HepG2 (cell line): ENCODE data around the gene RRAGA. TPM values are rescaled to one million over a fixed set of nuclear protein-coding genes. Genes with fewer than 3 reads are reported as not detected.

Experiments
- CC2D1A ChIP-seq: sonication (generic); formaldehyde crosslinking; IDR thresholded peaks from 2 replicates; pipeline ENCODE4 v1.8.1; 2023; ENCODE audit warnings: mild to moderate bottlenecking, missing genetic modification reagents
- ESRRA ChIP-seq: sonication (generic); formaldehyde crosslinking; IDR thresholded peaks from 2 replicates; pipeline ENCODE4 v1.5.1; 2020; ENCODE audit warnings: mild to moderate bottlenecking, low read depth, missing genetic modification reagents
- NBN ChIP-seq: fragments of 450-650 bp; conservative IDR thresholded peaks from 2 replicates; pipeline ENCODE4 v1.6.1; 2017
- NR2F2 ChIP-seq: IDR thresholded peaks from 2 replicates; pipeline ENCODE4 v1.6.1; 2012; ENCODE audit warnings: low read depth, inconsistent platforms, borderline replicate concordance
- NR3C1 ChIP-seq: sonication (generic); formaldehyde crosslinking; IDR thresholded peaks from 2 replicates; pipeline ENCODE4 v1.4.0; 2020; ENCODE audit warnings: missing genetic modification reagents
- PREB ChIP-seq: sonication (generic); formaldehyde crosslinking; IDR thresholded peaks from 2 replicates; pipeline ENCODE4 v1.4.0; 2020; ENCODE audit warnings: missing genetic modification reagents
- RFXAP ChIP-seq: sonication (generic); formaldehyde crosslinking; IDR thresholded peaks from 2 replicates; pipeline ENCODE4 v1.4.0; 2020; ENCODE audit warnings: missing genetic modification reagents, borderline replicate concordance
- SPEN ChIP-seq: sonication (generic); formaldehyde crosslinking; IDR thresholded peaks from 2 replicates; pipeline ENCODE4 v1.5.1; 2020; ENCODE audit warnings: low read depth, mild to moderate bottlenecking, missing genetic modification reagents
- TBX3 ChIP-seq: fragments of 450-650 bp; IDR thresholded peaks from 2 replicates; pipeline ENCODE4 v1.6.1; 2017; ENCODE audit warnings: antibody characterized with exemption, mild to moderate bottlenecking, inconsistent platforms, borderline replicate concordance
- XRCC5 ChIP-seq: fragments of 200-400 bp; formaldehyde crosslinking; optimal IDR thresholded peaks from 2 replicates; pipeline ENCODE3; 2017; ENCODE audit warnings: mild to moderate bottlenecking, low read length
- ZBTB26 ChIP-seq: IDR thresholded peaks from 2 replicates; pipeline ENCODE4 v1.6.1; 2016; ENCODE audit warnings: missing compliant biosample characterization, missing genetic modification reagents, borderline replicate concordance
- ZMYM2 ChIP-seq: sonication (generic); formaldehyde crosslinking; IDR thresholded peaks from 2 replicates; pipeline ENCODE4 v1.8.0; 2022; ENCODE audit warnings: mild to moderate bottlenecking, missing genetic modification reagents
- ZNF121 ChIP-seq: sonication (generic); formaldehyde crosslinking; IDR thresholded peaks from 2 replicates; pipeline ENCODE4 v1.5.0; 2020; ENCODE audit warnings: mild to moderate bottlenecking, missing genetic modification reagents
- ZNF224 ChIP-seq: sonication (generic); formaldehyde crosslinking; IDR thresholded peaks from 2 replicates; pipeline ENCODE4 v1.5.0; 2020; ENCODE audit warnings: mild to moderate bottlenecking, missing genetic modification reagents
- ZNF34 ChIP-seq: sonication (generic); formaldehyde crosslinking; IDR thresholded peaks from 2 replicates; pipeline ENCODE4 v1.4.0; 2020; ENCODE audit warnings: mild to moderate bottlenecking, missing genetic modification reagents, borderline replicate concordance
- ZNF350 ChIP-seq: sonication (generic); formaldehyde crosslinking; IDR thresholded peaks from 2 replicates; pipeline ENCODE4 v1.4.0; 2020; ENCODE audit warnings: mild to moderate bottlenecking, low read depth, missing genetic modification reagents, borderline replicate concordance
- ZNF432 ChIP-seq: sonication (generic); formaldehyde crosslinking; IDR thresholded peaks from 2 replicates; pipeline ENCODE4 v1.5.0; 2020; ENCODE audit warnings: missing genetic modification reagents, mild to moderate bottlenecking, borderline replicate concordance
- ZNF557 ChIP-seq: sonication (generic); formaldehyde crosslinking; IDR thresholded peaks from 2 replicates; pipeline ENCODE4 v1.4.0; 2020; ENCODE audit warnings: missing genetic modification reagents
- ZNF562 ChIP-seq: sonication (generic); formaldehyde crosslinking; IDR thresholded peaks from 2 replicates; pipeline ENCODE4 v1.8.0; 2022; ENCODE audit warnings: missing genetic modification reagents, borderline replicate concordance
- ZNF747 ChIP-seq: sonication (generic); formaldehyde crosslinking; IDR thresholded peaks from 2 replicates; pipeline ENCODE4 v1.8.1; 2023; ENCODE audit warnings: missing genetic modification reagents, mild to moderate bottlenecking, borderline replicate concordance
- ZNF749 ChIP-seq: sonication (generic); formaldehyde crosslinking; IDR thresholded peaks from 2 replicates; pipeline ENCODE4 v1.8.0; 2022; ENCODE audit warnings: mild to moderate bottlenecking, missing genetic modification reagents, moderate library complexity, borderline replicate concordance
- polyA plus RNA-seq, 8 experiments: library from polyadenylated mRNA; depleted of rRNA in 3 of 8; stranded (reverse) in 7 of 8; unstranded in 1 of 8; fragments of >200 nt; fragmentation: Illumina TruSeq in 4 of 8; extraction: Trizol in 4 of 8; gene quantifications; 2 replicates each; pipeline versions ENCODE4 v1.2.1 to v1.2.3, GENCODE V29; 2011 to 2016; ENCODE audit warnings: low read depth in 4 of 8, missing spikeins in 1 of 8, mixed read lengths in 1 of 8; ENCODE audit not compliant: insufficient read depth in 1 of 8
- total RNA-seq, 5 experiments: library from RNA; depleted of rRNA; stranded (reverse); fragments of >200 nt; fragmentation: Illumina TruSeq; extraction: Trizol; gene quantifications; 2 replicates each; pipeline ENCODE4 v1.2.3, GENCODE V29; 2016; ENCODE audit warnings: low read depth in 1 of 5
- TF ChIP-seq, protein P1 (sequence below): conservative IDR thresholded peaks from 2 replicates; pipeline ENCODE4 v1.6.1; 2018; ENCODE audit warnings: missing genetic modification reagents
- TF ChIP-seq, protein P2 (sequence below): IDR thresholded peaks from 2 replicates; pipeline ENCODE4 v1.6.1; 2018; ENCODE audit warnings: missing genetic modification reagents, mild to moderate bottlenecking, missing compliant biosample characterization
- TF ChIP-seq, protein P3 (sequence below): IDR thresholded peaks from 2 replicates; pipeline ENCODE4 v1.6.1; 2018; ENCODE audit warnings: missing genetic modification reagents

RRAGA gene
- total and polyA plus RNA-seq, 2 of the 13 experiments (the other 11 are each of a cell fraction or from before 2014, with no cell fraction given): 37.5 to 118 TPM

- peak; percentile 63; the same call in 1 of the 2 replicates for TF ChIP-seq TBX3
- no peak for TF ChIP-seq NR2F2
- TF ChIP-seq CC2D1A: no peak
- 0 out of 2 replicates have a peak, but pooled peaks have one; percentile 72 for TF ChIP-seq ZNF224 (CRISPR knock-in tag)
- TF ChIP-seq, protein P1, sequence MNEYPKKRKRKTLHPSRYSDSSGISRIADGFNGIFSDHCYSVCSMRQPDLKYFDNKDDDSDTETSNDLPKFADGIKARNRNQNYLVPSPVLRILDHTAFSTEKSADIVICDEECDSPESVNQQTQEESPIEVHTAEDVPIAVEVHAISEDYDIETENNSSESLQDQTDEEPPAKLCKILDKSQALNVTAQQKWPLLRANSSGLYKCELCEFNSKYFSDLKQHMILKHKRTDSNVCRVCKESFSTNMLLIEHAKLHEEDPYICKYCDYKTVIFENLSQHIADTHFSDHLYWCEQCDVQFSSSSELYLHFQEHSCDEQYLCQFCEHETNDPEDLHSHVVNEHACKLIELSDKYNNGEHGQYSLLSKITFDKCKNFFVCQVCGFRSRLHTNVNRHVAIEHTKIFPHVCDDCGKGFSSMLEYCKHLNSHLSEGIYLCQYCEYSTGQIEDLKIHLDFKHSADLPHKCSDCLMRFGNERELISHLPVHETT (CRISPR knock-in tag): peak; percentile 73; the same call in 1 of the 2 replicates
- TF ChIP-seq, protein P2, sequence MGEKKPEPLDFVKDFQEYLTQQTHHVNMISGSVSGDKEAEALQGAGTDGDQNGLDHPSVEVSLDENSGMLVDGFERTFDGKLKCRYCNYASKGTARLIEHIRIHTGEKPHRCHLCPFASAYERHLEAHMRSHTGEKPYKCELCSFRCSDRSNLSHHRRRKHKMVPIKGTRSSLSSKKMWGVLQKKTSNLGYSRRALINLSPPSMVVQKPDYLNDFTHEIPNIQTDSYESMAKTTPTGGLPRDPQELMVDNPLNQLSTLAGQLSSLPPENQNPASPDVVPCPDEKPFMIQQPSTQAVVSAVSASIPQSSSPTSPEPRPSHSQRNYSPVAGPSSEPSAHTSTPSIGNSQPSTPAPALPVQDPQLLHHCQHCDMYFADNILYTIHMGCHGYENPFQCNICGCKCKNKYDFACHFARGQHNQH (CRISPR knock-in tag): peak; percentile 92
- peak; percentile 87 for TF ChIP-seq ZNF350 (CRISPR knock-in tag)
- no peak for TF ChIP-seq ZNF34 (CRISPR knock-in tag)
- peak; percentile 77 for TF ChIP-seq ZMYM2 (CRISPR knock-in tag)
- TF ChIP-seq SPEN (CRISPR knock-in tag): peak; percentile 96
- TF ChIP-seq, protein P3, sequence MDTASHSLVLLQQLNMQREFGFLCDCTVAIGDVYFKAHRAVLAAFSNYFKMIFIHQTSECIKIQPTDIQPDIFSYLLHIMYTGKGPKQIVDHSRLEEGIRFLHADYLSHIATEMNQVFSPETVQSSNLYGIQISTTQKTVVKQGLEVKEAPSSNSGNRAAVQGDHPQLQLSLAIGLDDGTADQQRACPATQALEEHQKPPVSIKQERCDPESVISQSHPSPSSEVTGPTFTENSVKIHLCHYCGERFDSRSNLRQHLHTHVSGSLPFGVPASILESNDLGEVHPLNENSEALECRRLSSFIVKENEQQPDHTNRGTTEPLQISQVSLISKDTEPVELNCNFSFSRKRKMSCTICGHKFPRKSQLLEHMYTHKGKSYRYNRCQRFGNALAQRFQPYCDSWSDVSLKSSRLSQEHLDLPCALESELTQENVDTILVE (CRISPR knock-in tag): peak; percentile 94; the same call in 1 of the 2 replicates
- no peak; the same call in 1 of the 2 replicates for TF ChIP-seq ZNF121 (CRISPR knock-in tag)
- no peak for TF ChIP-seq ZNF432
- peak; percentile 92; the same call in 1 of the 2 replicates for TF ChIP-seq ZNF747 (CRISPR knock-in tag)
- TF ChIP-seq NBN: no peak
- peak; percentile 79 for TF ChIP-seq ZBTB26
- TF ChIP-seq PREB: no peak
- peak; percentile 79 for TF ChIP-seq XRCC5
- TF ChIP-seq ZNF562 (CRISPR knock-in tag): no peak
- no peak for TF ChIP-seq NR3C1
- TF ChIP-seq ZNF749: peak; percentile 80; the same call in 1 of the 2 replicates
- TF ChIP-seq ZNF557 (CRISPR knock-in tag): peak; percentile 79; the same call in 1 of the 2 replicates
- TF ChIP-seq RFXAP: peak; percentile 97
- TF ChIP-seq ESRRA (CRISPR knock-in tag): no peak
Measured at GRCh38 chr9:19048966-19049916, at the start of gene RRAGA (continued).
